ENCODE measurements around the gene SREBF1. TPM values are rescaled to one million over a fixed set of nuclear protein-coding genes. Genes with fewer than 3 reads are reported as not detected.

The SREBF1 gene
- total and polyA plus RNA-seq, 10 of the 15 experiments (the other 5 are each of a cell fraction or from before 2014, with no cell fraction given): 1.4 to 84.6 (median 20.4) TPM

DNA sequence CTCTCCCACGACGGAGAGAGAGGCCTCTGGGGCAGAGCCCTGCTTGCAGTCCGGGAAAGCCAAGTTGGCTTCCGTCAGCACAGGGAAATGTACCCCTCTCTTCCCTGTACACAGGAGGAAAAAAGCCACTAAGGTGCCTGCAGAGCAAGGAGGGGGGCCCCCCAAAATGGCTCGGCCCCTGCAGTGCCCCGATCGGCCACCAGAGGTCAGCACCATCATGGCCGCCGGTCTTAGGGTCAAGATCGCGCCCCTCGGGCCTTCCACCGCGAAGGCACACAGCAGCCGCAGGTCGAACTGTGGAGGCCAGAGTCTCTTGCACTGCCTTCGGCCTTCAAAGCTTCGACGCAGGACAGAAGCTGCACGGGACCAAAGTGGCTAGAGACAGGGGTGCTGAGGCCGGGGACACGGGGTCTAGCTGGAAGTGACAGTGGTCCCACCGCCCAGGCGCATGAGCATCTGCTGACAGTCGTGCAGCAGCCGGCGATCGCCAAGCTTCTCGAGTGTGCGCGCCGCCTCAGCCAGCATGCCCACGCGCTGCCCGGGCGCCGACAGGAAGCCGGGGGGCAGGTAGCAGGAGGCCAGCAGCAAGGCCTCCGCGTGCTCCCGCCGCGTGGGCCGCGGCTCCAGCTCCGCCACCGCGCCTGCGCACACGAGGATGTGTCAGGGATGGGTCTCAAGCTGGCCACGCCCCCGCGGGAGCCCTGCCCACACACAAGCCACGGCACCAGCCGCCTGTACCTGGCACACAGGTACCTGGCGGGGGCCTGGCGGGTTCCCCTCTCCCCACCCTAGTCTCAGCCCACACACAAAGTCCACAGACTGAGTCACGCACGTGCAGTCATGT is 24.4 kb downstream of the SREBF1 start:
- FAIRE-seq (peak; percentile 66), ATAC-seq (peak; percentile 77), DNase-seq (ENCODE audit: low read depth, low spot score) (no peak)
- Histone ChIP-seq H3K27ac (ENCODE audit: control insufficient read depth, insufficient read depth) (no peak overlapping the region), H3K79me2 (ENCODE audit: control insufficient read depth, insufficient read depth, low read length) (no peaks in the 10 kb centered on the region), H3K4me3 (no peak overlapping the region), H4K20me1 (ENCODE audit: control insufficient read depth, insufficient read depth) (0 out of 2 replicates have a peak, but pooled peaks cover 3% of the 10 kb centered on the region), H2AFZ (ENCODE audit: control insufficient read depth, low read depth, low read length) (no peak overlapping the region), H3K9ac (ENCODE audit: control insufficient read depth, insufficient read depth, low read length) (no peak overlapping the region), H3K27me3 (replicated peaks in 1 of 2; ENCODE audit: control insufficient read depth in 2 of 2, insufficient read depth in 2 of 2, low read length in 1 of 2) (no peaks in the 10 kb centered on the region), H3K4me1 (ENCODE audit: control insufficient read depth, insufficient read depth, low read length) (peaks cover 8% of the 10 kb centered on the region), H3K36me3 (ENCODE audit: control insufficient read depth in 2 of 2, insufficient read depth in 2 of 2, low read length in 1 of 2) (peaks cover 2 to 26% of the 10 kb centered on the region in 2 experiments; a peak in 3 of 4 replicates), H3K9me3 (replicated peaks; ENCODE audit: control insufficient read depth, insufficient read depth, low read length) (no peaks in the 10 kb centered on the region), H3K4me2 (ENCODE audit: control insufficient read depth, insufficient read depth) (no peak overlapping the region)
- intact Hi-C loops (cut with micrococcal nuclease; ENCODE audit: unreplicated experiment) (loop anchor here (1.0 kb wide), 3 partner anchors 48 to 131 kb away; partner anchors contain the start of gene RAI1), in situ Hi-C loops (cut with MboI) (loop anchor here (5.0 kb wide), 2 partner anchors 50 to 110 kb away; no protein-coding TSS in a partner anchor)
- ChIA-PET POLR2A (interaction anchor here (1.3 kb wide), 1 partner anchor 21 kb away, joined by 5 read pairs; no protein-coding TSS in a partner anchor), CTCF (interaction anchor here (0.8 to 5.3 kb wide), 16 partner anchors 8 to 222 kb away, joined by 3 to 86 read pairs (median 4); partner anchors contain the start of genes RAI1 and SREBF1), SMC1A (ENCODE audit: uncharacterized antibody, unreplicated experiment) (interaction anchor here (0.6 to 3.7 kb wide), 9 partner anchors 8 to 133 kb away, joined by 3 to 17 read pairs (median 7); no protein-coding TSS in a partner anchor), RAD21 (ENCODE audit: unreplicated experiment) (interaction anchor here (0.9 to 2.2 kb wide), 10 partner anchors 10 to 217 kb away, joined by 3 to 10 read pairs (median 4); no protein-coding TSS in a partner anchor)
- BruUV-seq (replicated peaks): TSS peak; percentile 41
- WGBS (ENCODE audit: insufficient coverage, insufficient replicate concordance, low lambda C conversion rate, missing lambda C conversion rate): 63% methylated on average over 51 of the region's 59 CpGs
- TF ChIP-seq, protein P1, sequence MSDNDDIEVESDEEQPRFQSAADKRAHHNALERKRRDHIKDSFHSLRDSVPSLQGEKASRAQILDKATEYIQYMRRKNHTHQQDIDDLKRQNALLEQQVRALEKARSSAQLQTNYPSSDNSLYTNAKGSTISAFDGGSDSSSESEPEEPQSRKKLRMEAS (IDR thresholded peaks at IDR 0.05; ENCODE audit: low read depth, low read length): 0 out of 2 replicates have a peak, but pooled peaks have one; percentile 29
- TF ChIP-seq, protein P2, sequence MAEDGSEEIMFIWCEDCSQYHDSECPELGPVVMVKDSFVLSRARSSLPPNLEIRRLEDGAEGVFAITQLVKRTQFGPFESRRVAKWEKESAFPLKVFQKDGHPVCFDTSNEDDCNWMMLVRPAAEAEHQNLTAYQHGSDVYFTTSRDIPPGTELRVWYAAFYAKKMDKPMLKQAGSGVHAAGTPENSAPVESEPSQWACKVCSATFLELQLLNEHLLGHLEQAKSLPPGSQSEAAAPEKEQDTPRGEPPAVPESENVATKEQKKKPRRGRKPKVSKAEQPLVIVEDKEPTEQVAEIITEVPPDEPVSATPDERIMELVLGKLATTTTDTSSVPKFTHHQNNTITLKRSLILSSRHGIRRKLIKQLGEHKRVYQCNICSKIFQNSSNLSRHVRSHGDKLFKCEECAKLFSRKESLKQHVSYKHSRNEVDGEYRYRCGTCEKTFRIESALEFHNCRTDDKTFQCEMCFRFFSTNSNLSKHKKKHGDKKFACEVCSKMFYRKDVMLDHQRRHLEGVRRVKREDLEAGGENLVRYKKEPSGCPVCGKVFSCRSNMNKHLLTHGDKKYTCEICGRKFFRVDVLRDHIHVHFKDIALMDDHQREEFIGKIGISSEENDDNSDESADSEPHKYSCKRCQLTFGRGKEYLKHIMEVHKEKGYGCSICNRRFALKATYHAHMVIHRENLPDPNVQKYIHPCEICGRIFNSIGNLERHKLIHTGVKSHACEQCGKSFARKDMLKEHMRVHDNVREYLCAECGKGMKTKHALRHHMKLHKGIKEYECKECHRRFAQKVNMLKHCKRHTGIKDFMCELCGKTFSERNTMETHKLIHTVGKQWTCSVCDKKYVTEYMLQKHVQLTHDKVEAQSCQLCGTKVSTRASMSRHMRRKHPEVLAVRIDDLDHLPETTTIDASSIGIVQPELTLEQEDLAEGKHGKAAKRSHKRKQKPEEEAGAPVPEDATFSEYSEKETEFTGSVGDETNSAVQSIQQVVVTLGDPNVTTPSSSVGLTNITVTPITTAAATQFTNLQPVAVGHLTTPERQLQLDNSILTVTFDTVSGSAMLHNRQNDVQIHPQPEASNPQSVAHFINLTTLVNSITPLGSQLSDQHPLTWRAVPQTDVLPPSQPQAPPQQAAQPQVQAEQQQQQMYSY (CRISPR knock-in tag; IDR thresholded peaks at IDR 0.05): no peak
- TF ChIP-seq TCF12 (IDR thresholded peaks at IDR 0.05; ENCODE audit: low read depth, low read length): no peak
- TF ChIP-seq, protein P3, sequence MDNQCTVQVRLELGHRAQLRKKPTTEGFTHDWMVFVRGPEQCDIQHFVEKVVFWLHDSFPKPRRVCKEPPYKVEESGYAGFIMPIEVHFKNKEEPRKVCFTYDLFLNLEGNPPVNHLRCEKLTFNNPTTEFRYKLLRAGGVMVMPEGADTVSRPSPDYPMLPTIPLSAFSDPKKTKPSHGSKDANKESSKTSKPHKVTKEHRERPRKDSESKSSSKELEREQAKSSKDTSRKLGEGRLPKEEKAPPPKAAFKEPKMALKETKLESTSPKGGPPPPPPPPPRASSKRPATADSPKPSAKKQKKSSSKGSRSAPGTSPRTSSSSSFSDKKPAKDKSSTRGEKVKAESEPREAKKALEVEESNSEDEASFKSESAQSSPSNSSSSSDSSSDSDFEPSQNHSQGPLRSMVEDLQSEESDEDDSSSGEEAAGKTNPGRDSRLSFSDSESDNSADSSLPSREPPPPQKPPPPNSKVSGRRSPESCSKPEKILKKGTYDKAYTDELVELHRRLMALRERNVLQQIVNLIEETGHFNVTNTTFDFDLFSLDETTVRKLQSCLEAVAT (IDR thresholded peaks at IDR 0.05): 0 out of 2 replicates have a peak, but pooled peaks have one; percentile 17
- TF ChIP-seq, protein P4, sequence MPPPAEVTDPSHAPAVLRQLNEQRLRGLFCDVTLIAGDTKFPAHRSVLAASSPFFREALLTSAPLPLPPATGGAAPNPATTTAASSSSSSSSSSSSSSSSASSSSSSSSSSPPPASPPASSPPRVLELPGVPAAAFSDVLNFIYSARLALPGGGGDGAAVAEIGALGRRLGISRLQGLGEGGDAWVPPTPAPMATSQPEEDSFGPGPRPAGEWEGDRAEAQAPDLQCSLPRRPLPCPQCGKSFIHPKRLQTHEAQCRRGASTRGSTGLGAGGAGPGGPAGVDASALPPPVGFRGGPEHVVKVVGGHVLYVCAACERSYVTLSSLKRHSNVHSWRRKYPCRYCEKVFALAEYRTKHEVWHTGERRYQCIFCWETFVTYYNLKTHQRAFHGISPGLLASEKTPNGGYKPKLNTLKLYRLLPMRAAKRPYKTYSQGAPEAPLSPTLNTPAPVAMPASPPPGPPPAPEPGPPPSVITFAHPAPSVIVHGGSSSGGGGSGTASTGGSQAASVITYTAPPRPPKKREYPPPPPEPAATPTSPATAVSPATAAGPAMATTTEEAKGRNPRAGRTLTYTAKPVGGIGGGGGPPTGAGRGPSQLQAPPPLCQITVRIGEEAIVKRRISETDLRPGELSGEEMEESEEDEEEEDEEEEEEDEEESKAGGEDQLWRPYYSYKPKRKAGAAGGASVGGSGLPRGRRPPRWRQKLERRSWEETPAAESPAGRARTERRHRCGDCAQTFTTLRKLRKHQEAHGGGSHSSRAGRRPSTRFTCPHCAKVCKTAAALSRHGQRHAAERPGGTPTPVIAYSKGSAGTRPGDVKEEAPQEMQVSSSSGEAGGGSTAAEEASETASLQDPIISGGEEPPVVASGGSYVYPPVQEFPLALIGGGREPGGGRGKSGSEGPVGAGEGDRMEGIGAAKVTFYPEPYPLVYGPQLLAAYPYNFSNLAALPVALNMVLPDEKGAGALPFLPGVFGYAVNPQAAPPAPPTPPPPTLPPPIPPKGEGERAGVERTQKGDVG (CRISPR knock-in tag; IDR thresholded peaks at IDR 0.05): no peak
- TF ChIP-seq SMAD1 (IDR thresholded peaks at IDR 0.05; ENCODE audit: low read depth, partially characterized antibody): no peak
- 0 out of 2 replicates have a peak, but pooled peaks have one; percentile 36 for TF ChIP-seq GATAD2B (conservative IDR thresholded peaks at IDR 0.05; ENCODE audit: low read depth)
- TF ChIP-seq HDGF (IDR thresholded peaks at IDR 0.05): no peak
- TF ChIP-seq KDM1A (IDR thresholded peaks at IDR 0.05; ENCODE audit: borderline replicate concordance): no peak
- no peak for TF ChIP-seq NRF1 (conservative IDR thresholded peaks at IDR 0.05; ENCODE audit: low read depth, low read length)
- TF ChIP-seq SIX5 (IDR thresholded peaks at IDR 0.05; ENCODE audit: low read depth, low read length, severe bottlenecking): no peak
- no peak for TF ChIP-seq SP1 (IDR thresholded peaks at IDR 0.05; ENCODE audit: low read depth, low read length)

Measured in GM12878 (cell line).